HG03520 (cell line): ENCODE data around the gene TAPT1.
"Not testable (repeated sequence)": the region's sequence is repeated elsewhere in the genome, so short reads cannot be mapped to it uniquely, and the experiment has no call there.

ENCODE experiments used
- ATAC-seq: cut with Tn5 transposase; IDR thresholded peaks from one replicate; pipeline ENCODE4 v1.9.1; 2021; ENCODE audit warnings: mild to moderate bottlenecking, moderate library complexity; ENCODE audit not compliant: unreplicated experiment

The TAPT1 gene

DNA sequence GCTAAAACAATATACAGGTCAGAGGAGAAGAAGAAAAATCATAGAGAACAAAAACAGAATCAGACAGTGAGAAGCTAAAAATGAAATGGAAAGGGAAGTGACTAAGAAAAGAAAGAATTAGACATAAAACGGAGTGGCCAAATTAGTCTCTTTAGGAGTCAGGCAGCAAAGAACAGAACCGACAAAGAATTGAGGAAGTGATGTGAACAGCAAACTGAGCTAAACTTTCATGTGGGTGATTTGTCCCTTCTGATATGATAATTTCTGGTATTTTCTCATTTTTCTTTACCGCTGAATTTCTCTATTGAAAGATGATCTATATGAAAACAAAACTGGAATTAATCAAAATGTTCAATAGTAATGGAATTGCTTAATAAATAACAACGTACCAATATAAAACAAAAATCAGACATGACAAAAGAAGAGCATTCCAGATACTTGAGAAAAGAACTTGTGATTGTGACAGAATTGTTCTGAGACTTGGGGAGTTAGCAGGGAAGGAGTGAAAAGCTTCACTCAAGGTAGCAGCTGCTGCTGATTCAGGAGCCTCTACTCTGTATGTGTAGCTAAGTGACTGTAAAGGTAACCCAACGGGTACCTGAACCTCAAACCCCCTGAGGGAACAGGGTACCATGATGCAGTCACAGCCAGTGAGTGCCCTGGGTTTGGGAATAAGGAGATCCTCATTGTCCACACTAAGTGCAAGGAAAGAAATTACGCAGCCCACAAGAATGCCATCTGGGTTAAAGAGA is 8.8 kb downstream of the TAPT1 start:
- peak; percentile 73 for ATAC-seq

GRCh38 chr4:16213121-16213520 is 13.2 kb downstream of the TAPT1 start:
- no peak for ATAC-seq

DNA sequence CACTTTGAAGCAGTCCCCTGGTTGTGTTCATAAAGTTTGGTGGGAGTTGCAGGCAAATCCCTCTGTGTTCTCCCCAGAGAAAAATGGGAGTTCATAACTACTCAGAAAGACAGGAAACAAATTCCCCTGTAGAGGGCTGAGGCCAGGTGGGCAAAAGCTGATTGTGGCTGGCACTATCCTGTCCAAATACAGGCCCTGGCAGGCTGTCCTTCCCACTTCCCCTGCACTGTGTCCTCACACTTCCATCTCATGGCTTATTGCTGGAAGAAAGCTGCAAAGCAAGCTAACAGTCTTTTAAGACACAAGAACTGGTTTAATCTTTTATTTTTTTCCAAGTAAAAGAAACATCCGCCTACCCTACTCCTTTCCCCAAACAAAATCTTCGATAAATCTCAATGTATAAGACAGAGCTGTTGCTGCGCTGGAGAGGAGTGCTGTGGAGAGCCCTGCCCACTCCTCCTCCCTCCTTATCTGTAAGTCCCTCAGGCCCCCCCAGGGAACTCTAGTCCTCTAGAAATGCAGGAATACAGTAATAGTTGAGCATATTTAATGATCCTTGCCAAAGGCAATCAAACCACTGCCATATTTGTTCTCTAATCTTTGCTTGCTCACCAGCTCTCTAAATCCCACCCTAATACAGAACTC is 14.0 kb downstream of the TAPT1 start:
- ATAC-seq, result no peak

GRCh38 chr4:16207409-16207808 is 18.9 kb downstream of the TAPT1 start:
- ATAC-seq, result no peak

DNA sequence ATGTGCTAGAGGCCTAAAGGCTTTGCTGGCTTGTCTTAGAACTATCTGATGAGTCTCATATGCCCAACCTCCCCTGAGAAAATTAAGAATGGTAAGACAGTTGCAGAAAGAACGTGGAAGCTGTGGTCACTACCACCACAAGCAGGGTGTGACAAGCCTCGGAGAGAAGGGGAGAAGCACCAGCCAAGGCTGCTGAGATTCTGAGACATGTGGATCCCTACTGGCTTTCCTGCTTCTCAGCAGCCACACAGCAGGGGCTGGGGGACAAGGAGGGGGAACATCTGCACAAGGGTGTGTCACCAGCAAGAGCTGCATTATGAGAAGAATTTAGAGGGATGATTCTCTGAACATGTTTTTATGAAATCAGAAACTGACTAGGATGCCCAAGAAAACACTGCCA is 19.4 kb downstream of the TAPT1 start:
- ATAC-seq, result no peak

GRCh38 chr4:16206301-16206700 is 20.0 kb downstream of the TAPT1 start:
- ATAC-seq, result no peak

DNA sequence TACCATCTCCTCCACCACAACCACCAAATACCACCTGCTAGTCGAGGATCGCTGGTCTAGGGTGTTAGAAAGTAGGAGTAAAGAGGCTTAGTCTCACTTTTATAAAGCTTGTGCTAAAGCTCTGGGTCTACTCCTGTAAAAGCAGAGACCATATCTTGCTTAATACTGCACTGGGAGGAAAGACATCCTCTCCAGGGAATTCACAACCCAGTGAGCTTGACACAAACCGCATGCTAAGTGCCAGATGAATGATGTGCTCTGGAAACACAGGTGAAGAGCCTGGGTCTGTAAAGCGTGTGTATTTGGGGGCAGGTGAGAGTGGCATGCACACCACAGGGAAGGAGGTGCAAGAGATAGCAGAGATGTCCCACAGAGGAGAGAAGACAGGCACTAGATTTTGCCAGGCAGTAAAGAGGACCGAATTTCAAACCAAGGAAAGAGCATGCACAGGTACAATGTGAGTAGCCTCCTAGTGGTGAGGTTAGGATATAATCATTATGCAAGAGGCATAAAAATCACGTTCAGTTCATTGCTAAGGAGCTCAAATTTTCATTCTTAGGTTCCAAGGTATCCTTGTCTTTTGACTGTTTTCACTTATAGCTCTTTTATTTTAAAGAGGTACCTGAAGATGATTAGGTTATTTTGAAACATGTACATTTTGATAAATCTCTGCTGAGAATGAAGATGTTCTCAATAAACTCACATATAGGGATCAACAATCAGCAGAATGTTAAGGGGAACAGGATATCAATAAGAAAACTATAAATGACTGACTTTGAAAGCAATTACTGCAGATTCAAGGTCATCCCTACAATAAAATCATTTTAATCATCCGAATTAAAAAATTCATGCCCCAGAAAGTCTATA is 20.7 kb downstream of the TAPT1 start:
- ATAC-seq, result peak; percentile 88

DNA sequence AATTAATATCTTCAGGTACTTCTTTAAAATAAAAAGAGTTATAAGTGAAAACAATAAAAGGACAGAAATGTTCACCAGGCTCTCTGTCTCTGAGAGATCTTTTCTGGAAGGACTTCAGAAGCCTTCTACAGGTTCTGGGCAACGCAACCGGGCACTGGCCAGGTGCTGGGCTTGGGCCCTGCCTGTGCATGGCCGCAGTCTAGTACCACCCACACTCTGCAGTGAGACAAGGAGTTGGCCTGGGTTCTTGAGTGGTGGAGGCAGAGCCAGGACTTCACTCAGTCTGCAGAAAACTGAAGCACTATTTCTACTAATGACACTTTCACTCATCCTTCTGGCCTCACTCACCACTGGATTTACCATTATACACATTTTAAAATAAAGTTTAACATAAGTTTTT is 21.8 kb downstream of the TAPT1 start:
- ATAC-seq, result no peak

DNA sequence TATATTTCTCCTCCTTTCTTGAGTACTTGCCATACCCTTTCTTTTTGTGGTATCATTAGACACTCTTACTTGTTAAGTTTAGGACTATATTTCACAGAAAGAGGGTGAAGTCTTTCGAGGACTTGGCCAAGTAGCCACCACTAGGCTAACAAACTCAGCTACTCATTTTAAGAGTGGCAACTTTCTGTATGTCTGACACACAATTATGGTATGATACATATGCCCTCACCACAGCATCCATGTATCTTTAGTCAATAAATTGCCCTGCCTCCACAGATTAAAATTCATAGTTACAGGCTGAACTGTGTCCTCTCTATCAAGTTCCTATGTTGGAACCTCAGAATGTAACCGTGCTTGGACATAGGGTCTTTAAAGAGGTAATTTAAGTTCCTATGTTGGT is 23.2 kb downstream of the TAPT1 start:
- no peak for ATAC-seq

- ATAC-seq, result no peak
Observed at GRCh38 chr4:16202598-16202997, 23.7 kb downstream of the TAPT1 start.

DNA sequence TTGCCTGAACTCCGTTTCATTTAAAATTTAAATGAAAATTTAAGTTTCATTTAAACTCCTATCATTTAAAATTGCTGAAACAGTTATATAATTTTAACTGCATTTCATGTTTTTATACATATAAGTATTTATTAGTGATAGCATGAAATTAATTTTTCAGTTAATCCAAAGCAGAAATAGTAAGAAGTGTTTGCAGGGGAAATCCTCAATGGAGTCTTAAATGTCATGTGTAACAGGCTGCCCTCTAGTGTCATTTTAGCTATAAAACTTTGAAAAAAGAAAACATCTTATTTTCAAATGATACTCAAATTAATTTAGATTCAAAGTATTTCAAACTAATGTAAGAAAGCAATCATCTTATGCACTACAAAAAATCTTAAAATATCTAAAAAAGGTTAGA is 27.2 kb downstream of the TAPT1 start:
- no peak for ATAC-seq

GRCh38 chr4:16197876-16198665 is 28.2 kb downstream of the TAPT1 start:
- no peak for ATAC-seq

DNA sequence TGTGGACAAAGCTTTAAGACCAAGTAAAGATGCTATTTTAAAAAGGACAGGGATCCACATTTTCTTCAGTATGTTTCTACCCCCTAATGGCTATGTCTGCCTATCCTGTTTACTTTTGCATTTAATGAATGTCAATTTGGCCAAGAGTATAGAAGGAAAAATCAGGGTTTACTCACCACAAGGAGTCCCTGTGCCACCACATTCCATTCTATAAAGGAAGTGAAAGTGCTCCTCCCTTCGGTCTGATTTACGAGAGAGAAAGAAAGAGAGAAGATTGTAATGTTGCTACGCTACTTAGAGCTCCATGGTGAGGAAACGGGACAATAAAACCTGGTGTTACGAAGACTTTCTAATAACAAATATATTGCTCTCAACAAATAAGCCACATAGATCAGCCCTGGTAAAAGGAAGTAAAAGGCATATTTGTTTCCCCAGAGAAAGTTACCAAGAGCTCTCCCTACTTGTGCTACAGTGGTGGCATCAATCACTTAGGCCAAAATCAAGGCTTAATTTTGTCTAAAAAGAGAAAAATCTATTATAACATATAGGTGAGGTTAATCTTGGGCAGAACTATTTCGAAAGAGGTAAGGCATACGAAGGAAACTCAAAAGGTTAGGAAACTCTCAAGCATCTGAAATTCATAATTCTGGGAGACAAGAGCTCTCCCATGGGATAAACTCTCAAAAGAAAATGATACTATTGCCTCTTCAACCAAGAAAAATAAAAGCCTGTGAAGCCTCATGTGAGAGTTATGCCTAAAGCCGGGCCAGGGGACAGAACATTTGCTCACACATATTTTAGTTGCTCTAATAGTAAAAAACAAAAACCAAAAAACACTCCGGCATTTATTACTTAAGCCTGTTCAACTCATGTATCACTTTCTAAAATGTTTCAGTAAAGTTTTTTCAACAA is 29.5 kb downstream of the TAPT1 start:
- no peak for ATAC-seq

GRCh38 chr4:16195209-16195608 is 31.1 kb downstream of the TAPT1 start:
- no peak for ATAC-seq

DNA sequence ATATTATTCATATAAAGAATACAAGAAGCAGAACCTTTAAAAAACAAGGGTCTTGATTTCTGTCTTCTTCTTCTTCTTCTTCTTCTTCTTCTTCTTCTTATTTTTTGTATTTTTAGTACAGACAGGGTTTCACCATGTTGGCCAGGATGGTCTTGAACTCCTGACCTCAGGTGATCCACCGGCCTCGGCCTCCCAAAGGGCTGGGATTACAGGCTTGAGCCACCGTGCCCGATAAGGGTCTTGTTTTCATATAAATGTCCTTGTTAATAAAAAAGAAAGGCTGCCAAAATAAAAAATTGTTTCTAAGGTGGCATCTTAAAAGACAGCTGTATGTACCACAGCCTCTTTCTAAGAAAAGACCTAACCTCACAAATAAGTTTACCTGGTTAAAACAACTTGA is 31.5 kb downstream of the TAPT1 start:
- not testable (repeated sequence) for ATAC-seq

DNA sequence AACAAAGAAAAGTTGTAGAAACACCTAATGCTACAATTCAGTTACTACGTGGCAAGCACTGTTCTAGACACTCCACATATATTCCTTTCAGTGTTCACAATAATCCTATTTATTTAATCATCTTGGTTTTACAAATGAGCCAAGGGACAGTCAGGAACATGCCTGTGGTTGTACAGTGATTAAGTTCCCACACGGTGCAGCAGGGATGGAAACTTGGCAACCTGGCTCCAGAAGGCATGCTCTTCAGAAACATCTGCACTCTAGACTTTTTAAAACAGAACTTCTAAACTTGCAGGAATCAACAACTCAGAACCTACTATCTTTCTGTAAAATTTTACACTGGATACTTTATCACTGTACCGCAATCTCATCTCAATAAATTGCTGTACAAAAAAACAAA is 32.1 kb downstream of the TAPT1 start:
- no peak for ATAC-seq

DNA sequence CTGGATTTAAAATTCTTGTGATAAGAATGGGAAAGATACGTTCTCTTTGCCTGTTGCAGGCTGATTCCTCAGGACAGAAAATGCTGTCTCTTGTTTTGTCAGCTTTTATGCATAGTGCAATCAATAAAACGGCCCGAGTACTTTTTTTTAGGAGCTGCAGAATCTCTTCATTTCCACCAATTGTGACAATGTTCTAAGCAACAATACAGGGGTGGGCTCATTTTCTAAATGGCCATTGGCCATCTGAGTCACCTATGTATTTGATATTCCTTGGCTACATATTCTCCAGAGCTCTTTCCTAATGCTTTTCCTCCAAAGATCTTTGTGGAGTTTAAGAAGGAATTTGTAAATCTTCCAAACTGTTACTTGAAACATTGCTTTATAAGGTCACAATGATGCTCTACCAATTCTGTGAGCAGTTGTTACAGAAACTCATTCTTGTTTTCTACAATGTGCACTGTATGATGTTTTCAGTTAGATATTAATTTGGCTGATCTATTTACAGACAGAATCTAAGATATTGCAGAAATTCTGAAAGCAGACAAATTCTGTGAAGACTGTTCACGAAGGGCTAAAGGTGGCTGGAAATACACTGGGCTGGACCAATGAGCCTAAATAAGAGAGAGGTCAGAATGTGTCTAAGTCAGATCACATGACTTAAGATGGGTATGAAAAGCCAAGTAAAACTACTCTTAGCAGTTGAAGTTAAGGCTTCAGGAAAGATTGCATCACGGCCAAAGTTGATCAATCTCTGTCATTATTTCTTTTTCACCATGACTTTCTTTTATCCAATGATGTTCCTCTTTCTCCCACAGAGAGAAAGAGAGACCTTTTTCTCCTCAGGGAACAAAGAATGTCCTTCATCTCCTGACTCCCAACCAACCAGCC is 33.4 kb downstream of the TAPT1 start:
- ATAC-seq, result no peak

DNA sequence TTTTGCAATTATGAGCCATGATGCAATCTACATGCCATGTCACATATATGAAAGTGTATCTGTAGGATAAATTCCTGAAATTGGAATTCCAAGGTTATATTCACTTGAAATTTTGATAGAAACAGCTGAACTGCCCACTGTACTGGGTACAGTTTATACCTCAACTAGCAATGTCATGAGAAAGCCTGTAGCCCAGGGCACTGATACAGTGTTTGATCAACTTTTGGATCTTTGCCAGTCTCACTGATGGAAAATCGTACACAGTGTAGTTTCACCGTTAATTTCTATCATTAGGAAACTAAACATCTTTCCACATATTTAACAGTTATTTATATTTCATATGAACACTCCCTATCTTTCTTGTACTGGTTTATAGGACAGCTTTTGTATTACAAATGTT is 34.2 kb downstream of the TAPT1 start:
- ATAC-seq, result no peak

DNA sequence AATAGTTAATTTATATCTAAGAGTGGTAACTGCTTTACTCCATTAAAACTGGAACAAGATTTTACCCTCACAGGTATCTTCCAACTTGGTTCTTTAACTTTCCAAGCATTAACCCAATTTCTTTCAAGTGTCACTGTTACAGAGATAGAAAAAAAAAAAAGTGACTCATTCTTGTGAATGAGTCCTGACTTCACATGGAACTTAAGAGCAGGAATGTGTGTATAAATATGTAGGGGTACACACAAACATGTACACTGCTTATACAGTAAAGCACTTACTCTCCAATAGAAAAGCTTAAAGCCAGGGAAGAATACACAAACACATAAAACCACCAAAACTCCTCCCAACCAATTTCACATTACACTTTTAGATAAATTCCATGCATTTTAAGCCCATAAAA is 38.8 kb downstream of the TAPT1 start:
- ATAC-seq, result no peak
